ENCODE results near the gene PPP2R1B.

- TF ChIP-seq POLR2AphosphoS5 (IDR thresholded peaks at IDR 0.05; ENCODE audit: borderline replicate concordance, low read depth, low read length) (no peak), EZH2 (IDR thresholded peaks at IDR 0.05) (no peak), FOXP2 (optimal IDR thresholded peaks at IDR 0.05; ENCODE audit: control extremely low read depth, extremely low read length, insufficient read depth) (no peak)
Observed at GRCh38 chr11:111694851-111695250, 71.3 kb downstream of the PPP2R1B start.
